HG02870 (cell line): ENCODE measurements around the gene DHX35.
"Not testable (repeated sequence)": the region's sequence is repeated elsewhere in the genome, so short reads cannot be mapped to it uniquely, and the experiment has no call there.

Source experiments
- ATAC-seq: cut with Tn5 transposase; IDR thresholded peaks from one replicate; pipeline ENCODE4 v1.9.1; 2021; ENCODE audit warnings: mild to moderate bottlenecking, moderate library complexity; ENCODE audit not compliant: unreplicated experiment

DHX35 gene

GRCh38 chr20:38940644-38941043, 21.5 kb upstream of the DHX35 start:
- no peak for ATAC-seq

GRCh38 chr20:38941726-38942389, 20.3 kb upstream of the DHX35 start:
- ATAC-seq: no peak

- ATAC-seq: no peak
Observed at GRCh38 chr20:38945012-38945411, 17.1 kb upstream of the DHX35 start.

- ATAC-seq: no peak
Observed at GRCh38 chr20:38946836-38947235, 15.3 kb upstream of the DHX35 start.

GRCh38 chr20:38947931-38948362, 14.2 kb upstream of the DHX35 start:
- ATAC-seq: no peak

GRCh38 chr20:38950254-38950653, 11.9 kb upstream of the DHX35 start:
- no peak for ATAC-seq

- no peak for ATAC-seq
Observed at GRCh38 chr20:38951611-38952010, 10.5 kb upstream of the DHX35 start.

GRCh38 chr20:38952153-38952552, 10.0 kb upstream of the DHX35 start:
- ATAC-seq: no peak

- ATAC-seq: no peak
Observed at GRCh38 chr20:38953630-38954340, 8.4 kb upstream of the DHX35 start.

- ATAC-seq: no peak
Observed at GRCh38 chr20:38957235-38957876, 4.8 kb upstream of the DHX35 start.

- no peak for ATAC-seq
Observed at GRCh38 chr20:38957915-38958485, 4.1 kb upstream of the DHX35 start.

GRCh38 chr20:38960187-38960687, 1.9 kb upstream of the DHX35 start:
- not testable (repeated sequence) for ATAC-seq

GRCh38 chr20:38961530-38962043, 557 bp upstream of the DHX35 start:
- ATAC-seq: no peak

- ATAC-seq: no peak
Observed at GRCh38 chr20:38962928-38963401, 821 bp downstream of the DHX35 start.

- no peak for ATAC-seq
Observed at GRCh38 chr20:38963745-38964144, 1.6 kb downstream of the DHX35 start.

GRCh38 chr20:38965264-38965663, 3.1 kb downstream of the DHX35 start:
- ATAC-seq: no peak

GRCh38 chr20:38968090-38968489, 5.9 kb downstream of the DHX35 start:
- no peak for ATAC-seq

- no peak for ATAC-seq
Observed at GRCh38 chr20:38969708-38970107, 7.6 kb downstream of the DHX35 start.

- ATAC-seq: no peak
Observed at GRCh38 chr20:38970302-38970701, 8.2 kb downstream of the DHX35 start.

GRCh38 chr20:38973107-38973506, 11.0 kb downstream of the DHX35 start:
- no peak for ATAC-seq

GRCh38 chr20:38973645-38974044, 11.5 kb downstream of the DHX35 start:
- no peak for ATAC-seq
